HG03469 (cell line): ENCODE data around the gene TCEA2.
"Not testable (repeated sequence)": the region's sequence is repeated elsewhere in the genome, so short reads cannot be mapped to it uniquely, and the experiment has no call there.

Experiments used
- ATAC-seq: cut with Tn5 transposase; IDR thresholded peaks from one replicate; pipeline ENCODE4 v1.9.1; 2021; ENCODE audit warnings: mild to moderate bottlenecking, moderate library complexity, moderate number of reproducible peaks; ENCODE audit not compliant: unreplicated experiment

TCEA2 gene

GRCh38 chr20:64076061-64076997 is 13.3 kb downstream of the TCEA2 start:
- no peak for ATAC-seq

- no peak for ATAC-seq
Measured at GRCh38 chr20:64077094-64077493, 14.1 kb downstream of the TCEA2 start.

- no peak for ATAC-seq
Measured at GRCh38 chr20:64077541-64077875, 14.5 kb downstream of the TCEA2 start.

- ATAC-seq = no peak
Measured at GRCh38 chr20:64077876-64078551, 15.0 kb downstream of the TCEA2 start.

GRCh38 chr20:64078934-64079272 is 15.9 kb downstream of the TCEA2 start:
- no peak for ATAC-seq

GRCh38 chr20:64079273-64080012 is 16.4 kb downstream of the TCEA2 start, which contains the start of gene RGS19:
Gene RGS19 (minus strand): TSS chr20:64079518. CDS start chr20:64076886, 2,632 bp downstream.
- ATAC-seq = no peak

GRCh38 chr20:64080013-64080812 is 17.2 kb downstream of the TCEA2 start, which contains the start of gene OPRL1:
Gene OPRL1 (plus strand): TSS chr20:64080082. CDS start chr20:64092721, 12,639 bp downstream.
- no peak for ATAC-seq

GRCh38 chr20:64080813-64081623 is 18.0 kb downstream of the TCEA2 start:
- ATAC-seq = no peak

- ATAC-seq = no peak
Measured at GRCh38 chr20:64081624-64081964, 18.6 kb downstream of the TCEA2 start.

- ATAC-seq = no peak
Measured at GRCh38 chr20:64082126-64082731, 19.2 kb downstream of the TCEA2 start.

- ATAC-seq = no peak
Measured at GRCh38 chr20:64082820-64083377, 19.9 kb downstream of the TCEA2 start.

- ATAC-seq = no peak
Measured at GRCh38 chr20:64083378-64083803, 20.4 kb downstream of the TCEA2 start.

- ATAC-seq = no peak
Measured at GRCh38 chr20:64083804-64084684, 21.0 kb downstream of the TCEA2 start, which contains the start of gene LKAAEAR1. Gene LKAAEAR1 (minus strand): TSS chr20:64084398. CDS start chr20:64084219, 179 bp downstream.

GRCh38 chr20:64084685-64085152 is 21.7 kb downstream of the TCEA2 start:
- no peak for ATAC-seq

- no peak for ATAC-seq
Measured at GRCh38 chr20:64086801-64087200, 23.8 kb downstream of the TCEA2 start.

GRCh38 chr20:64087226-64087825 is 24.3 kb downstream of the TCEA2 start:
- not testable (repeated sequence) for ATAC-seq

- not testable (repeated sequence) for ATAC-seq
Measured at GRCh38 chr20:64088586-64088985, 25.6 kb downstream of the TCEA2 start.
